GM08714 (cell line): Measurements from ENCODE around the gene HECTD2.

ENCODE experiments used
- H3K4me3 ChIP-seq: fragments of 200-500 bp; sonication (Bioruptor generic); 2 replicates; pipeline ENCODE4 v1.5.1; 2014; ENCODE audit warnings: mild to moderate bottlenecking, low read length, inconsistent platforms
- ZNF274 ChIP-seq: IDR thresholded peaks from 2 replicates; pipeline ENCODE4 v1.6.1; 2012; ENCODE audit warnings: mild to moderate bottlenecking, low read depth, low read length

Gene HECTD2

DNA sequence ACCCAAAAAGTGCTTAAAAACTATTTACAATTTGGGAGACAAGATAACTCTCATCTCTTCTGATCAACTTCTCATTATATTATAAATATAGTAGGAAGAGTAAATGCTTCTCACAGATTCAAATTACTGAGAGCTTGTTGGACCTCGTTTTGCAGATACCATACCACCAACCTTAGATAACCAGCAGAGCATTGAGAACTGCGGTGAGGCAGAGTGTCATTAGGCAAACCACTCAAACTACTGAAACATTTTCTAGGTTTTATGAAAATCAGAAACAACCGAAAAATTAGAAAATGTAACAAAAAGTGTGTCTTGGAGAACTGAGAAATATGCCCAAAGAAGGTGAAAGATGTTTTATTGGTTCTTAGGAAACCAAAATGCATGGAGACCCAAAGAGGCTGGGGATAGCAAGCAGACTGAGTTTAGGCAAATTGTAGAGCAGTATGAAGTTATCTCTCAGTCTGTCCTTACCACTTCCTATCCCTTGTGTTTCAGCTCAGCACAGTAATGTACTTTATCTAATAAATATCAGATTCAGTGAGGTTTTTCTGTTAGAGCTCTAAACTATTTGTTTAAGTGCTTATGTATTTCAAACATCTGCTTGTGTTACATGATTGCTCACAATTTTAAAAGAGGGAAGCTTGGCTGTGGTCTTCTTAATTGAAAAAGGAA, 77.9 kb downstream of the HECTD2 start:
- TF ChIP-seq ZNF274: no peak

DNA sequence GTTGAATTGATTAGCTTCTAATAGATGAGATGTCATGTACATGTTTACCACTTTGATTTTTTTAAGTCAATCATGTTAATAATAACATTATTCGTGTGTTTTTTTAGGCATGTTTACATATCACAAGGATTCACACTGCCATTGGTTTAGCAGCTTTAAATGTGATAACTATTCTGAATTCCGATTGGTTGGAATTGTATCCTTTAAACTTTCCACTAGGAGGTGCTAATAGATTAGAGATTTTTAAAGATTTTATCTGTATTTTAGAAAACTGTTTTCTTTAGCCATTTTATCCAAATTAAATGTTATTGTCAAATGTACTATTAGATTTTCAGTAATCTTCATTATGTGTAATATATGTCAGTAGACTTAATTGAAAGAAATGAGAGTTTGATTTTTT, 83.2 kb downstream of the HECTD2 start:
- TF ChIP-seq ZNF274: no peak

More for the DNA sequence above, 77.9 kb downstream of the HECTD2 start:
- no peak overlapping the region for H3K4me3 ChIP-seq

DNA sequence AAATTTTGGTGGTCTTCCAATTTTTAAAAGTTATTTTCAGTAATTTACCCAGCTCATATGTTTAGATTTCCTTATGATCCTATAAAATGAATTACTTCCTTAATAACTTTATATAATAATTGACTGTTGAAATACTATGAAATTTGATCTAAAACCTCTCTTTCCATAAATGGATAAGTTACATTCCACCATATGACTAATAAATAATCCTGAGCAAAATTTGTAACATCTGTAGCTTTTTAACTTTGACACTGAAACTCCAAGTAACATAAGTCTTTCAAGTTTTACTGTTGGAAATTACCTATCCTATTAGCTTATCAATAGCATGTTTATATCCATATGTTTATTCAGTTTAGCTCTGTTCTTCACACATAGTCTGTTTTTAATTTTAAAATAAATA, 85.3 kb downstream of the HECTD2 start:
- H3K4me3 ChIP-seq: no peak overlapping the region
- no peak for TF ChIP-seq ZNF274

More for the DNA sequence above, 83.2 kb downstream of the HECTD2 start:
- no peak overlapping the region for H3K4me3 ChIP-seq

DNA sequence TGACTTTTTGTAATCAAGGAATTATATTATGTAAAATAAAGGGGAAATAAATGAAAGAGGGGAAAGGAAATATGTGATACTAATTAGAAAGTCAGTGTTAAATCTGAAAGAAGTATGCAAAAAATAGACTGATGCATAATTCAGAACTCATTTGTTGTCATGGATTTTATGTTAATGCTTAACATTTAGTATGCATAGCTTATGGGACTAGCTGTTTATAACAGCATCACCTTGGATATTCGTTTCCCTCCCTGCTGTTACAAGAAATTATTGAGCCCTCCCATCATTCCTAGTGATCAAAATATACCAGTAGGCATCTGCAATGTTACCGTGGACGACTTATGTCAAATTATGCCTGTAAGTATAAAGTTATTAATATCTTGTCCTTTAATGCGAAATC, 85.9 kb downstream of the HECTD2 start:
- no peak overlapping the region for H3K4me3 ChIP-seq
- no peak for TF ChIP-seq ZNF274

DNA sequence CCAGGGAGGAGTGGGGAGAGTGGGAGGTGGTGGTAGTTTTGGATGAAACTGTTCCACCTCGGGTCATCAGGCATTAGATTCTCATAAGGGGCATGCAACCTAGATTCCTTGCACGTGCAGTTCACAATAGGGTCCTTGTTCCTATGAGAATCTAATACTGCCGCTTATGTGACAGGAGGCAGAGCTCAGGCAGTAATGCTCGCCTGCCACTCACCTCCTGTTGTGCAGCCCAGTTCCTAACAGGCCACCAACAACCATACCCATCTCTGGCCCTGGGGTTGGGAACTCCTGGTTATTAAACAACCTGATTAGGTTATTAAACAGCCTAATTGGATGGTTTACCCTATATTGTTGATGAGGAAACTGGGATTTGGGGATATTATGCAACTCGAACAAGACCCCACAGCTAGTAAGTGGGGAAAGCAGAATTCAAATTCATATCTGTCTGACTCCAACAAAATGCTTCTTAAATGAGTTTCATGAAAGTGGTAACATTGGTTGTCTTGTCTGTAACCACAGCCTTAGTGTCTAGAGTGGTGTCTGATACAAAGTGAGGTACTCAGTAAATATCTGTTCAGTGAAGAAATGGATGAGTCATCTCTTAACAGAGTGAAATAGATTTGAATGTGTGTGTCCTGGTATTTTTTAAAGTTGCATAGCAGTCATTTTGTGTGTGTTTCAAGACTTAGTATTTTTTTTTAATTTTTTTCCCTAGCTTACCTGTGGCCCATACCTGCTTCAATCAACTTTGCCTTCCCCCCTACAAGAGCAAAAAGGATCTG, 101.6 kb downstream of the HECTD2 start:
- H3K4me3 ChIP-seq: no peak overlapping the region
- no peak for TF ChIP-seq ZNF274

DNA sequence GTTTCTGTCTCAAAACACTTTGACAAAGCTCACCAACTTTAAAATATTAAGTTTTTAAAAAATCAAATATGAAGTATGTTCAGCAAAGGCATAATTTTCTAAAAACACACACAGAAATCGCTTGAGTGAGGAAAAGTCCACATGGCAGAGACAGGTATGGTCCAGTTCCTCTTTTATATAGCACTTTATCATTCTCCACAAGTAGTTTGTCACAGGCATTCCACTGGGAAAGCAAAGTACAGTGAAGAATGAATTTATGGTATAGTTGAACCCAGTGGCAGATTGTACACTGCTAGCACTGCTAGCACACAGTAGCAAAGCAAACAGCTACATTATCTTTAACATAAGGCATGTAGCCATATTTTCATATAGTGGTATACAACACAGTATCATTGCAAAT, 102.3 kb downstream of the HECTD2 start:
- H3K4me3 ChIP-seq: no peak overlapping the region
- no peak for TF ChIP-seq ZNF274

DNA sequence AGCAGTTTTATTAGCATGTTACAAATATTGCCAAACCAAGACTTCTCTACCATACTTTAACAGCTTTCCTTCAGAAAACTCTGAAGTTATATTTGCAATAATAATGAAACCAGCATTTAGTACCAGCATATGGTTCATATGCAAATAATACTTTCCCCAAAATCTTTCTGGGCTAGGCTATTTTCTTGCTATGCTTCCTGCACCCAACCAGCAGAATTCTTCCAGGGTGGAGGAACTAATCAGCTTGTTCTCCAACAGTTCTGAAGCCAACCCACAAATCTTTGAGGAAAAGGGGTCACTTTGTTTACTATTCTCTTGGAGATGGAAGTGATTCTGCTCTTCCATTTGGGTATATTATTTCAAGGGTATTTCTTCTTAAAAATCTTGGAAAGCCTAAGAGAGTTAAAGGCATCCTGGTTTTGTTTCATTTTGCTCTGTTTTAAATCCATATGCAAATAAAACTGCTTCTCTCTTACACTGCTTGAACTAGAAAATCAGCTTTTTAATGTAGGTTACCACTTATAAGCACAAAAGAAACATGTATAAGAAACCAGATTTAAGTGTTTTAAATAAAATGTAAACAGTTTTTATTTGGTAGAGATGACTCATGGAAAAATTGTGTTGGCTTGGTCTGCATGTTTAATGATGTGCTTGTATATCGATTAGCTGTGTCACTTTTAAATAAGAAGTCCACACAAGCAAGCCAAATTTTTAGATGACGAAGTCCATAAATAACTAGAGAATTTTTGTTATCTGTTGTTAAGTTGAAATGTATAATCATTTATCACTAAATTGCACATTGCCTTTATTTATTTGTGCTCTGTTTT, 103.7 kb downstream of the HECTD2 start:
- TF ChIP-seq ZNF274: no peak
- no peak overlapping the region for H3K4me3 ChIP-seq

DNA sequence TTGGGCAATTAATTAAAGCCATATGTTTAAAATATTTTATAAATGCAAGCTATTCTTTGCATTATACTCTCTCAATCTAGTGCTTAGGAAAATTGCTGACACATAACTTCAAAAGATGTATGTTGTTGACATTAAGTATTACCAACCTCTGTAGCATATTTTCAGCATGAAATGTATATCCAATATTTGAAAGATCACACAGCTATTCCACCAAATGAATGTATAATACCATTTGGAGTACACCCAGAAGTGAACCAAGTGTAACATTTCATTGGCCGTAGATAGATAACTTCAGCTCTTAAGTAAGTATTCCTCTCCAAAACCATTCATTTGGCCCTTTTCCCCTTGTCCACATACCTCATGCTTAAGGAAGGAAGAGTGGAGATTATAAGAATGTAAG, 104.6 kb downstream of the HECTD2 start:
- TF ChIP-seq ZNF274: no peak
- H3K4me3 ChIP-seq: no peak overlapping the region

DNA sequence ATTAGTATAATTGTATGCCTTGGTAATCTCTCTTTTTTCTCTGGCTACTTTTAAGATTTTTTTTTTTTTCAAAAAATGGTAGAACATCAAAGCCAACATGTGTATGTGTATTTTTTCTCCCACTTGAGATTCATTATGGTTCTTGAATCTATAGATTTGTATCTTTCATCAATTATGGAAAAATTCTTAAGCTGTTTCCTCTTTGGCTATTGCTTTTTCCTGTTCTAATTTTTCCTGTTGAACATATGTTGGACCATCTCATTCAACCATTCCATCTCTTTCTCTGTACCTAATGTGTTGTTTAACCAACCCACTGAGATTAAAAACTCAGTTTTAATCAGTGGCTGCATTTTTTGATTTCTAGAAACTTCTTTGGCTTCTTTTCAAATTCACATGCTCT, 107.2 kb downstream of the HECTD2 start:
- no peak for TF ChIP-seq ZNF274
- H3K4me3 ChIP-seq: no peak overlapping the region

DNA sequence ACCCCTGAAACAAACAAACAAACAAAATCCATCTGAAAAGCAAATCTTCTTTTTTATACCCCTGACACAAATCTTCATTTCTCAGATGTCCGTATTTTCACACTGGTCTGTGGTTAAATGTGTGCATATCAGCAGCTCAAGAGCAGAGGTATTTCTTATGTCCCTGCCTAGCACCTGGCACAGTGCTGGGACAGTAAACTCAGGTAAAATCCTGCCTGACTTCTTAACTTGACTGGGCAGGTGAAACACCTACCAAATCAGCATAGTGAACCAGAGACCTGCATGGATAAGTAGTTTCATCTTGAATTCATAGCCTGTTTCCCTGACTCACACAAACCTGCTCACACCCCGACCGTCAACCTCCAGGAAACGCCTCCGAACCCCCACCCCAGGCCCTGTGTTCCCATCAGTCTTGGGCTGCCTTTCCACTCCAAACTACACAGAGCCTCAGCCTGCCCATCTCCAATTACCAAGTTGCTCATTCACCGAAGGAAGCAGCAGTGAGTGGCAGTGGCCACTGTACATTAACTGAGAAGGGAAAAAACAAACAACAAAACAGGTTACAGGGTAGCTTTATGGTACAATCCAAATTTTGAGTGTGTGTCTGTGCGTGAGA, 109.9 kb downstream of the HECTD2 start:
- TF ChIP-seq ZNF274: no peak
- H3K4me3 ChIP-seq: no peak overlapping the region

DNA sequence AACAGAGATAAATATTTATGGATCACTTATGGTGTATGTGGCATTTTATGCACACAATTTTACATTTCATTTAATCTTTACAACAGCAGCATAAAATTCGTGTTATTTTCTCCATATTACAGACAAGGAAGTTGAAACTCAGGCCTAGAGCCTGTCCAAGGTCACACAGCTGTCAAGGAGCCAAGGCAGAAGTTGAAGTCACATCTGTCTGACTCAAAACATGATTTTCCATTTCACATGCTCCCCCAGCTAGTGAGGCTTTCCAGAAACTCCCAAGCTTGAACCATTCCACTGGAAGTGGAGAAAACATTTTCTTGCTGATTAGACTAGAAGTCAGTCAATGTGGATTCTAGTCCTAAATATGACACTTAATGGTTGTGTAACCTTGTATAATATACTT, 110.5 kb downstream of the HECTD2 start:
- no peak overlapping the region for H3K4me3 ChIP-seq
- no peak for TF ChIP-seq ZNF274

DNA sequence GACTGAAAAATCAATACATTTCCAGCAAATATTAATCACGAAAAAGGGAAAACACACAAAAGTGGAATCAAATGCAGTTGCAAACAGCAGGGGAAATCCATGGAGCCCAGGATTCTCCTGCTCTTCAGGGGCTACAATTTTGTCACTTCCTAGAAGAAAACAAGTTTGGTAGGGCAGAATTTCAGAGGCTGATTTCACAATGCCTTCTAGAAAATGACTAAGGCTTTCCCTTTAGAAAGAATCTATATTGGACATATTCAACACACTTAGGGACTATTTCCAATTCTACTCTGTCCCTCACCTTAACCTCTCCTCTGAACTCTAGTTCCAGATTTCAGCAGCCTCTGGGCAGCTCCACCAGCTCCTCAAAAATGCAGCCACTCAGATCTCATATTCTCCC, 111.3 kb downstream of the HECTD2 start:
- no peak for TF ChIP-seq ZNF274
- H3K4me3 ChIP-seq: no peak overlapping the region

DNA sequence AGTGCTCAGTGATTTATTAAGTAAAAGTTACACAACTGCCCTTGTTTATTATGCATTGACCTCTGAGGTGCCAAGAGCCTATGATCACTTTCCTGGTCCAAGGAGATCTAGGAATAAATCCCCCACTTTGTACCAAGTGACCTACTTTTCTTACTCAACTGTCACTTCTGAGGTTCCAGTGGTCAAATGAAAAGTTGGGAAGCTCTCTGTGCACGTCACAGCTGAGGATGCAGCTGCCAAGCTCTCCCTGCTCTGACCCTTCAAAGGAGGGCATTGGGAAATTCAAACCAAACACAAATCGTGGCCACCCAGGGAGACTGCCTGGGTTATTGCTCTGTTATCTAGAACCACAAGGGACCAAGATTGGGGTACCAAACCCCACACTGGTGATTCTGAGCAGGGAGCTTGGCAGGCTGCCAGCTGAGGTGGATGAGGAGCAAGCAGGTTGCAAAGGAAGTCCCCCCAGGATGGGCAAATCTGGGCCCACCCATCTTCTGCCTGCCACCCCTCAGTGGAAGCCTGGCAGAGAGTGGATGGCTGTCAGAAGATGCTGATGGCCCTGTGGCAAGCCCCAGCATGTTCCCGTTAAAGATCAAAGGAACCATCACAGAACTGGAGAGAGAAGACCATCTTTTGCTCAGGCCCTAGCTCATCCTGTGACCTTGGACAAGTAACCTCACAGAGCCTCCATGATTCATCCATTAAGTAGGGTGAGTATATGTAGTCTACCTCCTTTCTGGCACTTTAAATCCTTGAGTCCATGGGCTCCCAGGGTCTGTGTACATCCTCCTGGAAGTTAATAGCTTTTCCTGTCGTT, 116.0 kb downstream of the HECTD2 start:
- H3K4me3 ChIP-seq: no peak overlapping the region
- TF ChIP-seq ZNF274: no peak
